Thoracic aorta (tissue), 2 donors: ENCODE data around the gene COA7. TPM values are rescaled to one million over a fixed set of nuclear protein-coding genes. Genes with fewer than 3 reads are reported as not detected.

ENCODE experiments used
- ATAC-seq: fragments of 150-250 bp; one replicate; pipeline ENCODE4 v1.8.0; 2017; ENCODE audit warnings: low read depth; ENCODE audit not compliant: insufficient number of reproducible peaks, low FRiP score
- DNase-seq: peaks from one replicate; pipeline ENCODE4 v3.0.0-alpha.2; 2020; ENCODE audit warnings: low spot score
- H3K27ac ChIP-seq, 2 donors: fragments of 200-600 bp; sonication (generic); 1 replicate in 1 of 2; 2 replicates in 1 of 2; pipeline ENCODE4 v1.5.1; 2016; ENCODE audit warnings: mild to moderate bottlenecking in 2 of 2, moderate library complexity in 2 of 2
- H3K27me3 ChIP-seq: fragments of 200-600 bp; sonication (generic); replicated peaks from 2 replicates; pipeline ENCODE4 v1.6.0; 2016; ENCODE audit warnings: mild to moderate bottlenecking; ENCODE audit not compliant: insufficient read depth
- H3K36me3 ChIP-seq: fragments of 200-600 bp; sonication (generic); one replicate; pipeline ENCODE4 v1.5.1; 2016
- H3K4me1 ChIP-seq, 2 donors: fragments of 200-600 bp; sonication (generic); 1 replicate in 1 of 2; 2 replicates in 1 of 2; pipeline versions ENCODE4 v1.5.1 to v1.6.0; 2016; ENCODE audit warnings: low read depth in 2 of 2, mild to moderate bottlenecking in 1 of 2; ENCODE audit not compliant: control insufficient read depth in 1 of 2
- H3K4me3 ChIP-seq: fragments of 200-600 bp; sonication (generic); 2 replicates; pipeline ENCODE4 v1.5.1; 2016; ENCODE audit warnings: mild to moderate bottlenecking
- H3K9me3 ChIP-seq: fragments of 200-600 bp; sonication (generic); 2 replicates; pipeline ENCODE4 v1.5.1; 2016
- CTCF ChIP-seq: fragments of 200-600 bp; sonication (generic); IDR thresholded peaks from one replicate; pipeline ENCODE4 v1.5.1; 2019; ENCODE audit warnings: antibody characterized with exemption
- total RNA-seq, 2 donors: library from RNA; depleted of rRNA; stranded (reverse); fragments of >200 nt; gene quantifications; one replicate each; pipeline versions ENCODE4 v1.1.0 to v1.2.3, GENCODE V29; 2016

COA7 gene
- total RNA-seq, 2 donors from 2014 or later: 4.6 to 9.9 TPM

- no peaks in the 10 kb centered on the region for H3K36me3 ChIP-seq
- ATAC-seq: no peak
- H3K9me3 ChIP-seq: no peaks in the 10 kb centered on the region
- H3K27ac ChIP-seq: no peak overlapping the region
- no peaks in the 10 kb centered on the region for H3K27me3 ChIP-seq
- H3K4me3 ChIP-seq: no peak overlapping the region
- no peak for TF ChIP-seq CTCF
- no peak for DNase-seq
- H3K4me1 ChIP-seq: no peaks in the 10 kb centered on the region
Measured at GRCh38 chr1:52676249-52676903, 21.8 kb downstream of the COA7 start.

- no peak overlapping the region for H3K4me3 ChIP-seq
- no peaks in the 10 kb centered on the region for H3K4me1 ChIP-seq
- no peaks in the 10 kb centered on the region for H3K36me3 ChIP-seq
- no peak overlapping the region for H3K27ac ChIP-seq
- no peaks in the 10 kb centered on the region for H3K27me3 ChIP-seq
- no peak for DNase-seq
- ATAC-seq: no peak
- TF ChIP-seq CTCF: no peak
- no peaks in the 10 kb centered on the region for H3K9me3 ChIP-seq
Measured at GRCh38 chr1:52674497-52675384, 23.4 kb downstream of the COA7 start.

GRCh38 chr1:52673513-52673912 is 24.6 kb downstream of the COA7 start:
- Histone ChIP-seq H3K27me3 (no peaks in the 10 kb centered on the region), H3K27ac (no peak overlapping the region), H3K4me3 (no peak overlapping the region), H3K4me1 (no peaks in the 10 kb centered on the region), H3K36me3 (no peaks in the 10 kb centered on the region), H3K9me3 (no peaks in the 10 kb centered on the region)
- no peak for ATAC-seq
- DNase-seq: no peak
- no peak for TF ChIP-seq CTCF

- H3K36me3 ChIP-seq: no peaks in the 10 kb centered on the region
- no peak overlapping the region for H3K27ac ChIP-seq
- TF ChIP-seq CTCF: no peak
- H3K27me3 ChIP-seq: no peaks in the 10 kb centered on the region
- no peaks in the 10 kb centered on the region for H3K4me1 ChIP-seq
- DNase-seq (no peak), ATAC-seq (no peak)
- no peaks in the 10 kb centered on the region for H3K9me3 ChIP-seq
- no peak overlapping the region for H3K4me3 ChIP-seq
Measured at GRCh38 chr1:52672946-52673345, 25.2 kb downstream of the COA7 start.

GRCh38 chr1:52670604-52671003 is 27.5 kb downstream of the COA7 start:
- H3K4me1 ChIP-seq: no peaks in the 10 kb centered on the region
- H3K27me3 ChIP-seq: no peaks in the 10 kb centered on the region
- ATAC-seq (no peak), DNase-seq (no peak)
- no peaks in the 10 kb centered on the region for H3K36me3 ChIP-seq
- no peak overlapping the region for H3K4me3 ChIP-seq
- no peak overlapping the region for H3K27ac ChIP-seq
- no peak for TF ChIP-seq CTCF
- H3K9me3 ChIP-seq: no peaks in the 10 kb centered on the region
